ENCODE measurements around the gene NEB. TPM values are rescaled to one million over a fixed set of nuclear protein-coding genes. Genes with fewer than 3 reads are reported as not detected.

NEB gene
- total and polyA plus RNA-seq, 2 of the 13 experiments (the other 11 are each of a cell fraction or from before 2014, with no cell fraction given) = 0.21 to 0.24 TPM

- TF ChIP-seq ZFP62 (CRISPR knock-in tag; IDR thresholded peaks at IDR 0.05) = no peak
- TF ChIP-seq ZMYM4 (CRISPR knock-in tag; IDR thresholded peaks at IDR 0.05) = peak; percentile 83
- TF ChIP-seq, protein P1, sequence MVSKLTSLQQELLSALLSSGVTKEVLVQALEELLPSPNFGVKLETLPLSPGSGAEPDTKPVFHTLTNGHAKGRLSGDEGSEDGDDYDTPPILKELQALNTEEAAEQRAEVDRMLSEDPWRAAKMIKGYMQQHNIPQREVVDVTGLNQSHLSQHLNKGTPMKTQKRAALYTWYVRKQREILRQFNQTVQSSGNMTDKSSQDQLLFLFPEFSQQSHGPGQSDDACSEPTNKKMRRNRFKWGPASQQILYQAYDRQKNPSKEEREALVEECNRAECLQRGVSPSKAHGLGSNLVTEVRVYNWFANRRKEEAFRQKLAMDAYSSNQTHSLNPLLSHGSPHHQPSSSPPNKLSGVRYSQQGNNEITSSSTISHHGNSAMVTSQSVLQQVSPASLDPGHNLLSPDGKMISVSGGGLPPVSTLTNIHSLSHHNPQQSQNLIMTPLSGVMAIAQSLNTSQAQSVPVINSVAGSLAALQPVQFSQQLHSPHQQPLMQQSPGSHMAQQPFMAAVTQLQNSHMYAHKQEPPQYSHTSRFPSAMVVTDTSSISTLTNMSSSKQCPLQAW (CRISPR knock-in tag; IDR thresholded peaks at IDR 0.05) = peak; percentile 96
- 0 out of 2 replicates have a peak, but pooled peaks have one; percentile 66 for TF ChIP-seq ZNF709 (CRISPR knock-in tag; IDR thresholded peaks at IDR 0.05)
- no peak for TF ChIP-seq ZBTB44 (CRISPR knock-in tag; IDR thresholded peaks at IDR 0.05)
- TF ChIP-seq YEATS2 (CRISPR knock-in tag; IDR thresholded peaks at IDR 0.05; ENCODE audit: borderline replicate concordance) = peak; percentile 61
- TF ChIP-seq SP1 (IDR thresholded peaks at IDR 0.05) = no peak
- TF ChIP-seq SP1 (CRISPR knock-in tag; IDR thresholded peaks at IDR 0.05) = 0 out of 2 replicates have a peak, but pooled peaks have one; percentile 39
- peak; percentile 79 for TF ChIP-seq IRF2 (CRISPR knock-in tag; IDR thresholded peaks at IDR 0.05)
- TF ChIP-seq, protein P2, sequence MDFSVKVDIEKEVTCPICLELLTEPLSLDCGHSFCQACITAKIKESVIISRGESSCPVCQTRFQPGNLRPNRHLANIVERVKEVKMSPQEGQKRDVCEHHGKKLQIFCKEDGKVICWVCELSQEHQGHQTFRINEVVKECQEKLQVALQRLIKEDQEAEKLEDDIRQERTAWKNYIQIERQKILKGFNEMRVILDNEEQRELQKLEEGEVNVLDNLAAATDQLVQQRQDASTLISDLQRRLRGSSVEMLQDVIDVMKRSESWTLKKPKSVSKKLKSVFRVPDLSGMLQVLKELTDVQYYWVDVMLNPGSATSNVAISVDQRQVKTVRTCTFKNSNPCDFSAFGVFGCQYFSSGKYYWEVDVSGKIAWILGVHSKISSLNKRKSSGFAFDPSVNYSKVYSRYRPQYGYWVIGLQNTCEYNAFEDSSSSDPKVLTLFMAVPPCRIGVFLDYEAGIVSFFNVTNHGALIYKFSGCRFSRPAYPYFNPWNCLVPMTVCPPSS (IDR thresholded peaks at IDR 0.05) = no peak
- TF ChIP-seq ZNF124 (CRISPR knock-in tag; IDR thresholded peaks at IDR 0.05) = peak; percentile 80; the same call in 1 of the 2 replicates
- TF ChIP-seq PHF8 (CRISPR knock-in tag; IDR thresholded peaks at IDR 0.05) = 0 out of 2 replicates have a peak, but pooled peaks have one; percentile 24
- TF ChIP-seq, protein P3, sequence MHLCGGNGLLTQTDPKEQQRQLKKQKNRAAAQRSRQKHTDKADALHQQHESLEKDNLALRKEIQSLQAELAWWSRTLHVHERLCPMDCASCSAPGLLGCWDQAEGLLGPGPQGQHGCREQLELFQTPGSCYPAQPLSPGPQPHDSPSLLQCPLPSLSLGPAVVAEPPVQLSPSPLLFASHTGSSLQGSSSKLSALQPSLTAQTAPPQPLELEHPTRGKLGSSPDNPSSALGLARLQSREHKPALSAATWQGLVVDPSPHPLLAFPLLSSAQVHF (CRISPR knock-in tag; IDR thresholded peaks at IDR 0.05) = no peak
- no peak for TF ChIP-seq NR0B2 (CRISPR knock-in tag; IDR thresholded peaks at IDR 0.05)
- peak; percentile 72; the same call in 1 of the 2 replicates for TF ChIP-seq ZNF274 (CRISPR knock-in tag; IDR thresholded peaks at IDR 0.05)
- 0 out of 2 replicates have a peak, but pooled peaks have one; percentile 46 for TF ChIP-seq ZNF350 (CRISPR knock-in tag; IDR thresholded peaks at IDR 0.05; ENCODE audit: borderline replicate concordance, low read depth)
- TF ChIP-seq ASH2L (IDR thresholded peaks at IDR 0.05; ENCODE audit: insufficient read length, low read depth, low read length) = peak; percentile 39
- TF ChIP-seq, protein P4, sequence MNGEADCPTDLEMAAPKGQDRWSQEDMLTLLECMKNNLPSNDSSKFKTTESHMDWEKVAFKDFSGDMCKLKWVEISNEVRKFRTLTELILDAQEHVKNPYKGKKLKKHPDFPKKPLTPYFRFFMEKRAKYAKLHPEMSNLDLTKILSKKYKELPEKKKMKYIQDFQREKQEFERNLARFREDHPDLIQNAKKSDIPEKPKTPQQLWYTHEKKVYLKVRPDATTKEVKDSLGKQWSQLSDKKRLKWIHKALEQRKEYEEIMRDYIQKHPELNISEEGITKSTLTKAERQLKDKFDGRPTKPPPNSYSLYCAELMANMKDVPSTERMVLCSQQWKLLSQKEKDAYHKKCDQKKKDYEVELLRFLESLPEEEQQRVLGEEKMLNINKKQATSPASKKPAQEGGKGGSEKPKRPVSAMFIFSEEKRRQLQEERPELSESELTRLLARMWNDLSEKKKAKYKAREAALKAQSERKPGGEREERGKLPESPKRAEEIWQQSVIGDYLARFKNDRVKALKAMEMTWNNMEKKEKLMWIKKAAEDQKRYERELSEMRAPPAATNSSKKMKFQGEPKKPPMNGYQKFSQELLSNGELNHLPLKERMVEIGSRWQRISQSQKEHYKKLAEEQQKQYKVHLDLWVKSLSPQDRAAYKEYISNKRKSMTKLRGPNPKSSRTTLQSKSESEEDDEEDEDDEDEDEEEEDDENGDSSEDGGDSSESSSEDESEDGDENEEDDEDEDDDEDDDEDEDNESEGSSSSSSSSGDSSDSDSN (CRISPR knock-in tag; IDR thresholded peaks at IDR 0.05) = peak; percentile 70; the same call in 1 of the 2 replicates
- 0 out of 2 replicates have a peak, but pooled peaks have one; percentile 30 for TF ChIP-seq ZNF629 (CRISPR knock-in tag; conservative IDR thresholded peaks at IDR 0.05)
- TF ChIP-seq ZNF160 (CRISPR knock-in tag; IDR thresholded peaks at IDR 0.05) = peak; percentile 38; the same call in 1 of the 2 replicates
Measured at GRCh38 chr2:151760139-151760650, 25.9 kb upstream of the NEB start (continued).
